KOPT-K1 (cell line): ENCODE measurements around the gene PC.

Source experiments
- H3K27ac ChIP-seq: fragments of 200-600 bp; sonication (generic); 2 replicates; pipeline ENCODE4 v1.5.1; 2016; ENCODE audit warnings: antibody characterized with exemption, mild to moderate bottlenecking, low read depth, low read length; ENCODE audit not compliant: poor library complexity, severe bottlenecking
- H3K36me3 ChIP-seq: fragments of 200-600 bp; sonication (generic); 2 replicates; pipeline ENCODE4 v1.5.1; 2017; ENCODE audit warnings: antibody characterized with exemption, mild to moderate bottlenecking, low read length, moderate library complexity; ENCODE audit not compliant: insufficient read depth
- H3K9me3 ChIP-seq: fragments of 200-600 bp; sonication (generic); 2 replicates; pipeline ENCODE4 v1.5.1; 2017; ENCODE audit warnings: antibody characterized with exemption, low read length, mild to moderate bottlenecking; ENCODE audit not compliant: insufficient read depth, poor library complexity, severe bottlenecking

The PC gene

GRCh38 chr11:66902486-66903177 lies 55.6 kb downstream of the PC start:
- no peak overlapping the region for H3K27ac ChIP-seq
- H3K9me3 ChIP-seq: no peaks in the 10 kb centered on the region
- no peaks in the 10 kb centered on the region for H3K36me3 ChIP-seq

- Histone ChIP-seq H3K27ac (no peak overlapping the region), H3K9me3 (no peaks in the 10 kb centered on the region), H3K36me3 (no peaks in the 10 kb centered on the region)
Measured at GRCh38 chr11:66901964-66902390, 56.2 kb downstream of the PC start.

- H3K9me3 ChIP-seq: no peaks in the 10 kb centered on the region
- no peaks in the 10 kb centered on the region for H3K36me3 ChIP-seq
- no peak overlapping the region for H3K27ac ChIP-seq
Measured at GRCh38 chr11:66894141-66894540, 64.0 kb downstream of the PC start.

- no peaks in the 10 kb centered on the region for H3K9me3 ChIP-seq
- no peaks in the 10 kb centered on the region for H3K36me3 ChIP-seq
- no peak overlapping the region for H3K27ac ChIP-seq
Measured at GRCh38 chr11:66892911-66893310, 65.3 kb downstream of the PC start.

- H3K36me3 ChIP-seq: no peaks in the 10 kb centered on the region
- no peaks in the 10 kb centered on the region for H3K9me3 ChIP-seq
- H3K27ac ChIP-seq: no peak overlapping the region
Measured at GRCh38 chr11:66891851-66892660, 66.1 kb downstream of the PC start.

- H3K27ac ChIP-seq: no peak overlapping the region
- H3K36me3 ChIP-seq: no peaks in the 10 kb centered on the region
- H3K9me3 ChIP-seq: no peaks in the 10 kb centered on the region
Measured at GRCh38 chr11:66889960-66890359, 68.2 kb downstream of the PC start.

- Histone ChIP-seq H3K27ac (no peak overlapping the region), H3K9me3 (no peaks in the 10 kb centered on the region), H3K36me3 (no peaks in the 10 kb centered on the region)
Measured at GRCh38 chr11:66888282-66888681, 69.9 kb downstream of the PC start.

GRCh38 chr11:66887526-66887925 lies 70.7 kb downstream of the PC start:
- H3K27ac ChIP-seq: no peak overlapping the region
- no peaks in the 10 kb centered on the region for H3K9me3 ChIP-seq
- no peaks in the 10 kb centered on the region for H3K36me3 ChIP-seq

GRCh38 chr11:66886671-66887221 lies 71.4 kb downstream of the PC start:
- Histone ChIP-seq H3K27ac (no peak overlapping the region), H3K36me3 (no peaks in the 10 kb centered on the region)

GRCh38 chr11:66885950-66886440 lies 72.2 kb downstream of the PC start:
- Histone ChIP-seq H3K27ac (no peak overlapping the region), H3K9me3 (no peaks in the 10 kb centered on the region), H3K36me3 (no peaks in the 10 kb centered on the region)

More at GRCh38 chr11:66886671-66887221, 71.4 kb downstream of the PC start:
- no peaks in the 10 kb centered on the region for H3K9me3 ChIP-seq

GRCh38 chr11:66885469-66885868 lies 72.7 kb downstream of the PC start:
- H3K9me3 ChIP-seq: no peaks in the 10 kb centered on the region
- no peak overlapping the region for H3K27ac ChIP-seq
- H3K36me3 ChIP-seq: no peaks in the 10 kb centered on the region

GRCh38 chr11:66884443-66884842 lies 73.7 kb downstream of the PC start:
- Histone ChIP-seq H3K9me3 (no peaks in the 10 kb centered on the region), H3K36me3 (no peaks in the 10 kb centered on the region), H3K27ac (no peak overlapping the region)

GRCh38 chr11:66883016-66883965 lies 74.9 kb downstream of the PC start:
- H3K27ac ChIP-seq: no peak overlapping the region

GRCh38 chr11:66882561-66883015 lies 75.6 kb downstream of the PC start:
- no peaks in the 10 kb centered on the region for H3K36me3 ChIP-seq
- H3K9me3 ChIP-seq: no peaks in the 10 kb centered on the region
- peak overlapping the region; percentile 80 for H3K27ac ChIP-seq

More at GRCh38 chr11:66883016-66883965, 74.9 kb downstream of the PC start:
- no peaks in the 10 kb centered on the region for H3K9me3 ChIP-seq
- H3K36me3 ChIP-seq: no peaks in the 10 kb centered on the region
